Sigmoid colon (tissue), 7 donors: ENCODE data around the gene CDKL2. TPM values are rescaled to one million over a fixed set of nuclear protein-coding genes. Genes with fewer than 3 reads are reported as not detected.

ENCODE experiments used
- DNase-seq: peaks from one replicate; pipeline ENCODE4 v3.0.0-alpha.2; 2019
- H3K27ac ChIP-seq, 4 donors: fragments of 200-600 bp; sonication (generic); one replicate each; pipeline ENCODE4 v1.5.1; 2016 to 2019; ENCODE audit warnings: mild to moderate bottlenecking in 1 of 4
- H3K27me3 ChIP-seq, 3 donors: fragments of 200-600 bp; sonication (generic); one replicate each; pipeline ENCODE4 v1.5.1; 2019; ENCODE audit warnings: mild to moderate bottlenecking in 1 of 3
- H3K36me3 ChIP-seq, 4 donors: fragments of 200-600 bp; sonication (generic); one replicate each; pipeline ENCODE4 v1.5.1; 2016 to 2019
- H3K4me1 ChIP-seq, 4 donors: fragments of 200-600 bp; sonication (generic); one replicate each; pipeline ENCODE4 v1.5.1; 2017 to 2019
- H3K4me3 ChIP-seq, 4 donors: fragments of 200-600 bp; sonication (generic); one replicate each; pipeline ENCODE4 v1.5.1; 2017 to 2019; ENCODE audit warnings: mild to moderate bottlenecking in 2 of 4, moderate library complexity in 1 of 4
- H3K9me3 ChIP-seq, 4 donors: fragments of 200-600 bp in 3 of 4; sonication (generic) in 3 of 4; one replicate each; pipeline versions ENCODE4 v1.5.1 to v1.6.1; 2013 to 2019
- CTCF ChIP-seq, 4 experiments: fragments of 450-650 bp in 3 of 4; fragments of 200-600 bp in 1 of 4; IDR thresholded peaks; one replicate each; pipeline ENCODE4 v1.5.1; 2016 to 2019; ENCODE audit warnings: antibody characterized with exemption in 4 of 4, mild to moderate bottlenecking in 3 of 4, moderate library complexity in 2 of 4
- EP300 ChIP-seq, 4 donors: sonication (generic); formaldehyde crosslinking; IDR thresholded peaks; one replicate each; pipeline ENCODE4 v1.6.1; 2017; ENCODE audit warnings: antibody characterized with exemption in 4 of 4
- POLR2A ChIP-seq, 2 donors: fragments of 450-650 bp; IDR thresholded peaks; one replicate each; pipeline ENCODE4 v1.6.1; 2016; ENCODE audit warnings: antibody characterized with exemption in 2 of 2, mild to moderate bottlenecking in 2 of 2, moderate library complexity in 2 of 2
- POLR2AphosphoS5 ChIP-seq, 4 donors: sonication (generic); formaldehyde crosslinking; IDR thresholded peaks; one replicate each; pipeline ENCODE4 v1.6.1; 2017; ENCODE audit warnings: antibody characterized with exemption in 4 of 4
- WGBS, 2 donors: extraction: QIAGEN DNeasy Blood & Tissue Kit; methylation state at CpG; one replicate each; pipeline ENCODE4 v1.1.7; 2013; 5-methylcytosine and 5-hydroxymethylcytosine counted together
- intact Hi-C: fragments of 100-400 bp; cut with DNase I; formaldehyde crosslinking; loops from one replicate; pipeline ENCODE4 v1.15.1; 2023
- polyA plus RNA-seq, 3 donors: library from polyadenylated mRNA; stranded (reverse); fragments of 200-250 nt; gene quantifications; one replicate each; pipeline ENCODE4 v1.2.3, GENCODE V29; 2013
- small RNA-seq, 3 donors: library from RNA; depleted of rRNA; stranded (forward); fragments of <200 nt; gene quantifications; one replicate each; pipeline ENCODE3, GENCODE V24; 2016
- total RNA-seq, 4 donors: library from RNA; depleted of rRNA; stranded (reverse); fragments of >200 nt; gene quantifications; one replicate each; pipeline ENCODE4 v1.1.0, GENCODE V29; 2016
- donor health status: healthy with polysubstance abuse.
- donor health status: Bipolar disorder and iron deficiency.
- donor health status: healthy.

The CDKL2 gene
- total and polyA plus RNA-seq, 7 donors, result 0.42 to 11.9 (median 2.5) TPM; not detected in 2

- Histone ChIP-seq H3K9me3 (no peaks in the 10 kb centered on the region), H3K4me1 (no peaks in the 10 kb centered on the region), H3K36me3 (peaks cover 12 to 66% (median 39%) of the 10 kb centered on the region in 4 donors), H3K4me3 (no peak overlapping the region), H3K27me3 (no peaks in the 10 kb centered on the region), H3K27ac (no peak overlapping the region)
- WGBS, 2 donors, result 91 to 95% methylated on average over 2 of the region's 2 CpGs
- TF ChIP-seq EP300 (IDR thresholded peaks at IDR 0.05) (no peak), POLR2A (IDR thresholded peaks at IDR 0.05) (no peak), POLR2AphosphoS5 (IDR thresholded peaks at IDR 0.05) (no peak), CTCF (IDR thresholded peaks at IDR 0.05) (no peak)
- no peak for DNase-seq
- intact Hi-C loops, result no loop called here
These were observed 99.6 kb downstream of the CDKL2 start for GRCh38 chr4:75530556-75531322.

Small RNA genes lying within 50 kb of the gene (small RNA-seq; reads per million reads assigned to genes)
- gene RF00019, result 0 reads per million in 3 donors

Other genes starting within 250 kb of the CDKL2 start
- 10 to 100 TPM; 19.4 to 41.5 (median 24.5) TPM for gene RCHY1, start 116.1 kb downstream of the CDKL2 start, total RNA-seq
- gene RCHY1, start 116.1 kb downstream of the CDKL2 start, polyA plus RNA-seq, result 10 to 100 TPM; 21.7 to 38.8 (median 30.6) TPM
- 10 to 100 TPM; 17.1 to 38.8 (median 20.0) TPM for gene THAP6, start 116.1 kb downstream of the CDKL2 start, total RNA-seq
- 1 to 10 TPM; 4.8 to 9.9 (median 6.6) TPM for gene THAP6, start 116.1 kb downstream of the CDKL2 start, polyA plus RNA-seq
- gene ODAPH, start 74.5 kb downstream of the CDKL2 start, total RNA-seq, result not detected
- under 1 TPM in 1 of 3 donors, not detected in 2; 0.06 TPM for gene ODAPH, start 74.5 kb downstream of the CDKL2 start, polyA plus RNA-seq
- 100 to 1,000 TPM; 102 to 141 (median 119) TPM for gene G3BP2, start 42.9 kb upstream of the CDKL2 start, total RNA-seq
- gene G3BP2, start 42.9 kb upstream of the CDKL2 start, polyA plus RNA-seq, result 10 to 100 TPM; 60.7 to 83.7 (median 61.7) TPM
- 10 to 100 TPM; 66.5 to 99.4 (median 77.6) TPM for gene USO1, start 94.0 kb upstream of the CDKL2 start, total RNA-seq
- 10 to 100 TPM; 21.0 to 30.6 (median 21.6) TPM for gene USO1, start 94.0 kb upstream of the CDKL2 start, polyA plus RNA-seq